SU-DHL-6 (cell line): Measurements from ENCODE around the gene SIX3.

Source experiments
- H2AFZ ChIP-seq: fragments of 200-600 bp; sonication (generic); 2 replicates; pipeline ENCODE4 v1.6.1; 2014; ENCODE audit warnings: low read depth, mild to moderate bottlenecking, moderate library complexity, mixed read lengths, antibody characterized with exemption, low read length; ENCODE audit not compliant: severe bottlenecking
- H3F3A ChIP-seq: fragments of 200-600 bp; shearing (Covaris generic); 2 replicates; pipeline ENCODE4 v1.6.0; 2016; ENCODE audit warnings: antibody characterized with exemption, mild to moderate bottlenecking; ENCODE audit not compliant: insufficient read depth
- H3K27ac ChIP-seq: fragments of 200-600 bp; sonication (generic); 2 replicates; pipeline ENCODE4 v1.5.1; 2016; ENCODE audit warnings: low read depth, mild to moderate bottlenecking, low read length, moderate library complexity, mixed read lengths
- H3K27me3 ChIP-seq: fragments of 200-600 bp; sonication (generic), shearing (Covaris generic); 2 replicates; pipeline ENCODE4 v1.6.0; 2014; ENCODE audit warnings: mild to moderate bottlenecking, low read length
- H3K36me3 ChIP-seq: fragments of 200-600 bp; sonication (generic); 2 replicates; pipeline ENCODE4 v1.6.1; 2014; ENCODE audit warnings: mild to moderate bottlenecking, low read length, mixed read lengths
- H3K4me2 ChIP-seq: fragments of 300-600, 200-600 bp; shearing (Covaris generic), sonication (generic); 2 replicates; pipeline ENCODE4 v1.6.0; 2014; ENCODE audit warnings: low read length, low read depth, mild to moderate bottlenecking; ENCODE audit not compliant: poor library complexity, severe bottlenecking
- H3K4me3 ChIP-seq: fragments of 200-600 bp; sonication (generic); 2 replicates; pipeline ENCODE4 v1.5.1; 2014; ENCODE audit warnings: antibody characterized with exemption, low read length, mild to moderate bottlenecking, mixed read lengths; ENCODE audit not compliant: insufficient read depth, poor library complexity, severe bottlenecking
- H3K79me2 ChIP-seq: fragments of 200-600 bp; sonication (generic); 2 replicates; pipeline ENCODE4 v1.6.1; 2014; ENCODE audit warnings: mild to moderate bottlenecking, low read length, moderate library complexity; ENCODE audit not compliant: insufficient read depth
- H3K9ac ChIP-seq: fragments of 200-600 bp; sonication (generic); 2 replicates; pipeline ENCODE4 v1.7.0; 2014; ENCODE audit warnings: mild to moderate bottlenecking, low read length
- H3K9me2 ChIP-seq: fragments of 200-600 bp; sonication (generic); replicated peaks from 2 replicates; pipeline ENCODE4 v1.6.1; 2014; ENCODE audit warnings: low read length; ENCODE audit not compliant: insufficient read depth
- H3K9me3 ChIP-seq: fragments of 200-600 bp; sonication (generic); 2 replicates; pipeline ENCODE4 v1.6.1; 2014; ENCODE audit warnings: low read length, mixed read lengths; ENCODE audit not compliant: insufficient read depth
- H4K20me1 ChIP-seq: fragments of 200-600 bp; sonication (generic); 2 replicates; pipeline ENCODE4 v1.6.1; 2014; ENCODE audit warnings: low read depth, mild to moderate bottlenecking, antibody characterized with exemption, low read length, moderate library complexity, mixed read lengths
- CTCF ChIP-seq: fragments of 200-600 bp; sonication (generic); IDR thresholded peaks from one replicate; pipeline ENCODE4 v1.5.1; 2017; ENCODE audit warnings: antibody characterized with exemption, mild to moderate bottlenecking, low read length, moderate library complexity; ENCODE audit not compliant: insufficient read depth, poor library complexity, severe bottlenecking
- EZH2phosphoT487 ChIP-seq: fragments of 200-600 bp; sonication (generic), shearing (Covaris generic); conservative IDR thresholded peaks from 2 replicates; pipeline ENCODE4 v1.6.1; 2018; ENCODE audit warnings: mild to moderate bottlenecking, antibody characterized with exemption, low read length, moderate library complexity, mixed read lengths

SIX3 gene

GRCh38 chr2:44938287-44939105, 3.0 kb upstream of the SIX3 start:
- Histone ChIP-seq H3K9me3 (no peaks in the 10 kb centered on the region), H3K4me3 (no peak overlapping the region), H3K9me2 (no peaks in the 10 kb centered on the region), H3K27ac (no peak overlapping the region), H3K4me2 (no peak overlapping the region), H3K36me3 (no peaks in the 10 kb centered on the region), H2AFZ (no peak overlapping the region), H3K79me2 (no peaks in the 10 kb centered on the region), H3K9ac (no peak overlapping the region), H3F3A (no peaks in the 10 kb centered on the region), H3K27me3 (no peaks in the 10 kb centered on the region), H4K20me1 (no peaks in the 10 kb centered on the region)
- TF ChIP-seq CTCF (no peak), EZH2phosphoT487 (no peak)

- Histone ChIP-seq H3K79me2 (no peaks in the 10 kb centered on the region), H3K9me3 (no peaks in the 10 kb centered on the region), H3K27ac (no peak overlapping the region), H3F3A (no peaks in the 10 kb centered on the region), H2AFZ (no peak overlapping the region), H3K27me3 (no peaks in the 10 kb centered on the region), H3K9me2 (no peaks in the 10 kb centered on the region), H3K4me2 (no peak overlapping the region), H3K36me3 (no peaks in the 10 kb centered on the region), H3K9ac (no peak overlapping the region), H3K4me3 (no peak overlapping the region), H4K20me1 (no peaks in the 10 kb centered on the region)
- TF ChIP-seq EZH2phosphoT487 (no peak), CTCF (no peak)
These were observed 2.1 kb upstream of the SIX3 start for GRCh38 chr2:44939106-44940048.

GRCh38 chr2:44940049-44940494, 1.4 kb upstream of the SIX3 start:
- no peaks in the 10 kb centered on the region for H3K9me2 ChIP-seq
- H3F3A ChIP-seq = no peaks in the 10 kb centered on the region
- no peaks in the 10 kb centered on the region for H3K79me2 ChIP-seq
- no peak overlapping the region for H3K4me2 ChIP-seq
- H3K36me3 ChIP-seq = no peaks in the 10 kb centered on the region
- no peak overlapping the region for H3K9ac ChIP-seq
- H4K20me1 ChIP-seq = no peaks in the 10 kb centered on the region
- H3K27me3 ChIP-seq = no peaks in the 10 kb centered on the region
- TF ChIP-seq EZH2phosphoT487 = no peak
- no peak for TF ChIP-seq CTCF
- no peak overlapping the region for H2AFZ ChIP-seq
- H3K27ac ChIP-seq = no peak overlapping the region
- H3K9me3 ChIP-seq = no peaks in the 10 kb centered on the region
- no peak overlapping the region for H3K4me3 ChIP-seq
